Tracheal epithelial cell (primary cell): ENCODE results near the gene CD200R1L. TPM values are rescaled to one million over a fixed set of nuclear protein-coding genes. Genes with fewer than 3 reads are reported as not detected.

ENCODE experiments used
- total RNA-seq: library from RNA; depleted of rRNA; stranded (reverse); fragments of >200 nt; gene quantifications from 2 replicates; pipeline ENCODE4 v1.2.1, GENCODE V29; 2014

Gene CD200R1L
- total RNA-seq, result not detected in 2 replicates

GRCh38 chr3:112846764-112847163, at the start of gene CD200R1L:
TSS of gene CD200R1L (minus strand) at chr3:112846864. CDS start at chr3:112829367, 17,497 bp downstream.

Other genes starting within 250 kb of the CD200R1L start
- gene CCDC80, start 205.7 kb downstream of the CD200R1L start, total RNA-seq, result 3.0 and 26.5 TPM in 2 replicates
- gene CD200R1, start 128.2 kb upstream of the CD200R1L start, total RNA-seq, result 0.24 TPM in 1 of 2 replicates, not detected in the other
- gene GTPBP8, start 144.1 kb upstream of the CD200R1L start, total RNA-seq, result 39.9 and 54.2 TPM in 2 replicates